Keratinocyte (primary cell): Measurements from ENCODE around the gene KDM5C.

Source experiments
- EZH2 ChIP-seq: IDR thresholded peaks from one replicate; pipeline ENCODE4 v1.6.1; 2012; ENCODE audit warnings: inconsistent platforms, mild to moderate bottlenecking, low read length, moderate library complexity
- TF ChIP-seq, protein P1 (sequence below), 3 experiments: IDR thresholded peaks in 1 of 3; conservative IDR thresholded peaks in 1 of 3; optimal IDR thresholded peaks in 1 of 3; 2 replicates in 2 of 3; 3 replicates in 1 of 3; pipeline versions ENCODE3 to v1.5.1; 2011; ENCODE audit warnings: low read length in 3 of 3, mild to moderate bottlenecking in 3 of 3, moderate library complexity in 2 of 3, control low read depth in 1 of 3, inconsistent platforms in 1 of 3; ENCODE audit not compliant: insufficient read depth in 2 of 3; ENCODE audit errors: extremely low read depth in 1 of 3

DNA sequence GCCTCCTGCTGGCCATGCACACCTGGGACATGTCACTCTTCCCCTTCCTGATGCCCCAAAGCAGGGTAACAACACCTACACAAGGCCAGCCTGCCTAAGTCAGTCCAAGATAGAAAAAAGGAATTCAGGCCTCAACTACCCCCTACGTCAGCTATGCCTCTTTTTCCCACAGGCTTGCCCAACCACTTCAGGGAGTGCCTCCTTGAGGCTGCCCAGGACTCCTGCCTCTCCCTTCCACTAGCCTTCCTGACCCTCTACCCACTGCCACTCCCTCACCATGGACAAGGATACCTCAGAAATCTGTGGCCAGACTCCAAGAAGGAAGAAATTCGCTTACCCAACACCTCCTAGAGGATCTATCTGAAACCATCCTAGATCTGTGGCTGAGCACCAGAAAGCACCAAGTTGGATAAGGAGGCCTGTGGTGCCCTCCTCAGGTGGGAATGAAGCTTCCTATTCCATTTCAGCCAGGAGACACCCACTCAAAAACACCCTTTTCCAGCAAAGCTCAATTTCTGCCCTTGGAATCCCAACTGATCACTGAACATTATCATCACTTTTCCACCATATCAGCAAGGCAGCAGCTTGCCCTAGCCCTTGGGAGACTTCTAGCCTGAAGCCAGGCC, 1.8 kb downstream of the KDM5C start:
- TF ChIP-seq, protein P1, sequence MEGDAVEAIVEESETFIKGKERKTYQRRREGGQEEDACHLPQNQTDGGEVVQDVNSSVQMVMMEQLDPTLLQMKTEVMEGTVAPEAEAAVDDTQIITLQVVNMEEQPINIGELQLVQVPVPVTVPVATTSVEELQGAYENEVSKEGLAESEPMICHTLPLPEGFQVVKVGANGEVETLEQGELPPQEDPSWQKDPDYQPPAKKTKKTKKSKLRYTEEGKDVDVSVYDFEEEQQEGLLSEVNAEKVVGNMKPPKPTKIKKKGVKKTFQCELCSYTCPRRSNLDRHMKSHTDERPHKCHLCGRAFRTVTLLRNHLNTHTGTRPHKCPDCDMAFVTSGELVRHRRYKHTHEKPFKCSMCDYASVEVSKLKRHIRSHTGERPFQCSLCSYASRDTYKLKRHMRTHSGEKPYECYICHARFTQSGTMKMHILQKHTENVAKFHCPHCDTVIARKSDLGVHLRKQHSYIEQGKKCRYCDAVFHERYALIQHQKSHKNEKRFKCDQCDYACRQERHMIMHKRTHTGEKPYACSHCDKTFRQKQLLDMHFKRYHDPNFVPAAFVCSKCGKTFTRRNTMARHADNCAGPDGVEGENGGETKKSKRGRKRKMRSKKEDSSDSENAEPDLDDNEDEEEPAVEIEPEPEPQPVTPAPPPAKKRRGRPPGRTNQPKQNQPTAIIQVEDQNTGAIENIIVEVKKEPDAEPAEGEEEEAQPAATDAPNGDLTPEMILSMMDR (optimal IDR thresholded peaks at IDR 0.05 in 1 of 3, IDR thresholded peaks at IDR 0.05 in 1 of 3, conservative IDR thresholded peaks at IDR 0.05 in 1 of 3; ENCODE audit: extremely low read depth in 1 of 3, insufficient read depth in 2 of 3, low read length in 3 of 3) = peak; percentile 12 to 40 (median 22)
- TF ChIP-seq EZH2 = no peak
